Measurements from ENCODE around the gene OAF.

GRCh38 chr11:120208001-120208441, 2.8 kb upstream of the OAF start:
- TF ChIP-seq CTCF (conservative IDR thresholded peaks at IDR 0.05; ENCODE audit: low read depth, low read length): no peak
- TF ChIP-seq EZH2 (IDR thresholded peaks at IDR 0.05; ENCODE audit: borderline replicate concordance, low read depth, low read length, poor library complexity, severe bottlenecking): no peak

Data from A673 (cell line).